GM12872 (cell line): Measurements from ENCODE around the gene EIF5.

Source experiments
- CTCF ChIP-seq: IDR thresholded peaks from 3 replicates; pipeline ENCODE4 v1.5.1; 2011; ENCODE audit warnings: low read depth, mild to moderate bottlenecking, low read length, moderate library complexity; ENCODE audit not compliant: insufficient read depth

The EIF5 gene

DNA sequence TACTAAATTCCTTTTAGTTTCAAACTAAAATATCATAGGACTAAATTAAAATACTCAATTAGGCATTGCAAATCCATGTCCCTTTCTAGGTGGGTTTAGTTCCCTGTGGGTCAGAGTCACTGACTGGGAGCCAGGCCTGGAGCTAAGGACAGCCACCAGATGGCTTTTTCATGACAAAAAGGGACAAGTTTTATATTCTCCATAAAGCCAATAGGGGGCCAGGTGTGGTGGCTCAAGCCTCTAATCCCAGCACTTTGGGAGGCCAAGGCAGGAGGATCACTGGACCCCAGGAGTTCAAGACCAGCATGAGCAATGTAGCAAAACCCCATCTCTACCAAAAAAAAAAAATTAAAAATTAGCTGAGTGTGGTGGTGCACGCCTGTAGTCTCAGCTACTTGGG is 35.4 kb upstream of the EIF5 start:
- TF ChIP-seq CTCF, result no peak

GRCh38 chr14:103301512-103302354 is 32.3 kb upstream of the EIF5 start:
- TF ChIP-seq CTCF, result no peak

- no peak for TF ChIP-seq CTCF
Observed at GRCh38 chr14:103302966-103303365, 31.1 kb upstream of the EIF5 start.

GRCh38 chr14:103304706-103305105 is 29.3 kb upstream of the EIF5 start:
- TF ChIP-seq CTCF, result no peak

GRCh38 chr14:103308717-103309616 is 25.1 kb upstream of the EIF5 start:
- TF ChIP-seq CTCF, result no peak

DNA sequence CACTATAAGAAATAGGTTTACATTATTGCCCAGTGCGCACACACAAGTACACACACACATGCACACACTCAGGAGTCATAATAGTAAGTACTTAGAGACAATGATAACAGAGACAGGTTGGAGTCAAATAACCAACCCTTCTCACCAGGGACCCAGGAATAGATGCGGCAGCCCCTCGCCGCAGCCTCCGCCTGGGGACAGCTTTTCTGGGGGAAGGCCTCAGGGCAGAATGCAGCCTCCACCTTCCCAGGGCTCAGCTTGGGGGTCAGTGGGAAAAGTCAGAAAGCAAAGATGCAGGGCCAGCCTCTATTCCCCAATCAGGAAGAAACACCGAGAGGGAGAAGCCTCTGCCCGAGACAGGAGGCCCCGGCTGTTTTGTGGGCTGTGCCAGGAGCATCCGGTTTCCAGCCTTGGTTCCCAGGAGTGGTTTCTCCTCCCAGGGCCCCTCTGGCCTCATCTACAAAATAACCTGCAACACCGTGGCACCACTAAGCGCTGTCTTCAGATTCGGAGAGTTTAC is 23.4 kb upstream of the EIF5 start:
- TF ChIP-seq CTCF, result no peak
